Endothelial cell of umbilical vein (primary cell): ENCODE measurements around the gene PRKX. TPM values are rescaled to one million over a fixed set of nuclear protein-coding genes. Genes with fewer than 3 reads are reported as not detected.

Source experiments
- BruUV-seq: library from RNA; stranded (reverse); fragments of 400-500 nt; replicated peaks from 2 replicates; lab custom pipeline; 2021; lab: Mats Ljungman, UMichigan
- CTCF ChIA-PET: fragments of 300-600, 350-600 bp; sonication (Branson Sonifier 250); formaldehyde crosslinking; loops from one replicate; lab custom pipeline; 2021; ENCODE audit warnings: antibody characterized with exemption, inconsistent platforms; lab: Charles Lee
- POLR2A ChIA-PET: fragments of 300-600, 350-600 bp; sonication (Branson Sonifier 250); formaldehyde crosslinking; loops from one replicate; lab custom pipeline; 2021; ENCODE audit warnings: antibody characterized with exemption, inconsistent platforms; lab: Charles Lee
- DNase-seq: peaks from one replicate; pipeline ENCODE4 v3.0.0-alpha.2; 2011; ENCODE audit warnings: low read depth, low spot score
- FAIRE-seq: peaks from 2 replicates; lab custom pipeline; 2011; peaks lifted over from hg19 to GRCh38; lab: Jason Lieb, UNC
- H2AFZ ChIP-seq: 2 replicates; pipeline ENCODE4 v1.6.0; 2012; ENCODE audit warnings: low read depth, low read length, control low read depth, inconsistent platforms
- H3K27ac ChIP-seq: 2 replicates; pipeline ENCODE4 v1.5.1; 2011; ENCODE audit warnings: low read depth, mild to moderate bottlenecking, control low read depth, low read length, moderate library complexity; ENCODE audit not compliant: insufficient read depth
- H3K27me3 ChIP-seq, 2 experiments: 2 replicates each; pipeline versions ENCODE4 v1.6.0 to v1.6.1; 2011; ENCODE audit warnings: low read length in 2 of 2, mixed read lengths in 1 of 2; ENCODE audit not compliant: control insufficient read depth in 2 of 2, insufficient read depth in 2 of 2
- H3K36me3 ChIP-seq, 2 experiments: 2 replicates in 1 of 2; 3 replicates in 1 of 2; pipeline ENCODE4 v1.5.1; 2011; ENCODE audit warnings: low read length in 2 of 2, mild to moderate bottlenecking in 1 of 2, moderate library complexity in 1 of 2; ENCODE audit not compliant: control insufficient read depth in 2 of 2, insufficient read depth in 2 of 2; ENCODE audit errors: extremely low read depth in 1 of 2
- H3K4me1 ChIP-seq: 3 replicates; pipeline ENCODE4 v1.5.1; 2011; ENCODE audit warnings: mild to moderate bottlenecking, low read length; ENCODE audit not compliant: control insufficient read depth, insufficient read depth; ENCODE audit errors: extremely low read depth
- H3K4me2 ChIP-seq: 2 replicates; pipeline ENCODE4 v1.6.1; 2011; ENCODE audit warnings: low read length, control low read depth, mixed read lengths; ENCODE audit not compliant: insufficient read depth
- H3K4me3 ChIP-seq, 3 experiments: fragments of 200-600 bp in 1 of 3; sonication (generic), shearing (Covaris generic) in 1 of 3; replicated peaks in 1 of 3; 2 replicates each; pipeline ENCODE4 v1.5.1; 2011 to 2016; ENCODE audit warnings: control low read depth in 3 of 3, low read length in 3 of 3, mild to moderate bottlenecking in 2 of 3, inconsistent platforms in 1 of 3, low read depth in 1 of 3, moderate library complexity in 1 of 3; ENCODE audit not compliant: insufficient read depth in 1 of 3
- H3K79me2 ChIP-seq: 2 replicates; pipeline ENCODE4 v1.6.0; 2012; ENCODE audit warnings: low read length, inconsistent platforms; ENCODE audit not compliant: control insufficient read depth, insufficient read depth
- H3K9ac ChIP-seq: replicated peaks from 2 replicates; pipeline ENCODE3; 2011; ENCODE audit warnings: low read length, control low read depth; ENCODE audit not compliant: insufficient read depth; ENCODE audit errors: extremely low read depth
- H3K9me1 ChIP-seq: replicated peaks from 3 replicates; pipeline ENCODE4 v1.6.0; 2011; ENCODE audit warnings: mild to moderate bottlenecking, low read length; ENCODE audit not compliant: control insufficient read depth, insufficient read depth; ENCODE audit errors: extremely low read depth
- H3K9me3 ChIP-seq: replicated peaks from 2 replicates; pipeline ENCODE4 v1.5.1; 2012; ENCODE audit warnings: low read length, inconsistent platforms; ENCODE audit not compliant: control insufficient read depth, insufficient read depth
- H4K20me1 ChIP-seq: replicated peaks from 2 replicates; pipeline ENCODE3; 2011; ENCODE audit warnings: mild to moderate bottlenecking, low read length; ENCODE audit not compliant: control insufficient read depth, insufficient read depth; ENCODE audit errors: extremely low read depth
- CTCF ChIP-seq, 2 donors: IDR thresholded peaks; 1 replicate in 1 of 2; 2 replicates in 1 of 2; pipeline ENCODE4 v1.5.1; 2011; ENCODE audit warnings: low read length in 2 of 2, mild to moderate bottlenecking in 2 of 2, moderate library complexity in 2 of 2, control low read depth in 1 of 2, inconsistent platforms in 1 of 2, low read depth in 1 of 2; ENCODE audit not compliant: insufficient read depth in 1 of 2; ENCODE audit errors: extremely low read depth in 1 of 2
- EZH2 ChIP-seq: IDR thresholded peaks from 2 replicates; pipeline ENCODE4 v1.6.1; 2012; ENCODE audit warnings: borderline replicate concordance, low read depth, mild to moderate bottlenecking, moderate library complexity, low read length, inconsistent platforms; ENCODE audit not compliant: severe bottlenecking
- FOS ChIP-seq: IDR thresholded peaks from 2 replicates; pipeline ENCODE4 v1.6.1; 2011; ENCODE audit warnings: mild to moderate bottlenecking, low read length, moderate library complexity, borderline replicate concordance; ENCODE audit not compliant: insufficient read depth
- GATA2 ChIP-seq: IDR thresholded peaks from 2 replicates; pipeline ENCODE4 v1.7.0; 2011; ENCODE audit warnings: low read depth, mild to moderate bottlenecking, moderate library complexity, mixed read lengths, low read length; ENCODE audit not compliant: insufficient read length, insufficient read depth
- JUN ChIP-seq: IDR thresholded peaks from 2 replicates; pipeline ENCODE4 v1.6.1; 2011; ENCODE audit warnings: borderline replicate concordance, low read depth; ENCODE audit not compliant: insufficient read length, insufficient read depth
- MAX ChIP-seq: IDR thresholded peaks from 2 replicates; pipeline ENCODE4 v1.6.1; 2011; ENCODE audit not compliant: insufficient read depth, insufficient read length
- MYC ChIP-seq: IDR thresholded peaks from one replicate; pipeline ENCODE4 v1.6.1; 2011; ENCODE audit warnings: mild to moderate bottlenecking, low read depth, low read length
- POLR2A ChIP-seq: IDR thresholded peaks from 2 replicates; pipeline ENCODE4 v1.6.1; 2012; ENCODE audit warnings: low read depth, mild to moderate bottlenecking, control low read depth, low read length
- POLR2AphosphoS5 ChIP-seq: IDR thresholded peaks from 2 replicates; pipeline ENCODE4 v1.6.1; 2012; ENCODE audit warnings: low read depth, mild to moderate bottlenecking, control low read depth, low read length, moderate library complexity; ENCODE audit not compliant: insufficient read depth
- dilution Hi-C: fragments of 300-500 bp; cut with MboI; formaldehyde crosslinking; loops from one replicate; pipeline ENCODE4 v1.15.0; 2019; ENCODE audit warnings: low sequenced_read_pairs; ENCODE audit not compliant: extremely low pct_ligation_motif_present
- intact Hi-C: fragments of 100-400 bp; cut with micrococcal nuclease; formaldehyde crosslinking; loops from one replicate; pipeline ENCODE4 v1.10.0; 2022
- polyA plus RNA-seq, 4 experiments: library from polyadenylated mRNA; depleted of rRNA in 3 of 4; stranded (reverse) in 3 of 4; unstranded in 1 of 4; fragments of >200 nt; gene quantifications; 2 replicates each; pipeline versions ENCODE4 v1.2.1 to v1.2.3, GENCODE V29; 2011 to 2012; ENCODE audit warnings: missing spikeins in 1 of 4
- total RNA-seq: library from RNA; stranded (reverse); gene quantifications from 2 replicates; pipeline ENCODE4 v1.2.3, GENCODE V29; 2021

PRKX gene
- total and polyA plus RNA-seq, 2 donors (not counting 3 experiments of a cell fraction or from before 2014, with no cell fraction given): 11.2 to 27.5 TPM

- no peak for DNase-seq
Observed at GRCh38 chrX:3659761-3660160, 53.7 kb downstream of the PRKX start.

More at GRCh38 chrX:3659761-3660160, 53.7 kb downstream of the PRKX start:
- Histone ChIP-seq H3K4me3 (no peak overlapping the region), H3K4me2 (no peak overlapping the region), H3K9me3 (no peaks in the 10 kb centered on the region), H2AFZ (no peak overlapping the region), H3K9ac (no peak overlapping the region), H3K27ac (no peak overlapping the region), H3K9me1 (no peaks in the 10 kb centered on the region), H3K36me3 (no peaks in the 10 kb centered on the region), H3K4me1 (peaks cover under 1% of the 10 kb centered on the region), H4K20me1 (no peaks in the 10 kb centered on the region), H3K27me3 (no peaks in the 10 kb centered on the region), H3K79me2 (no peaks in the 10 kb centered on the region)
- intact Hi-C loops (loop anchor here (10.0 kb wide), 1 partner anchor 55 kb away; the partner anchor contains the start of gene PRKX), dilution Hi-C loops (no loop called here)
- CTCF ChIA-PET: interaction anchor here (1.5 kb wide), 1 partner anchor 8 kb away, joined by 5 read pairs; no protein-coding TSS in a partner anchor
- FAIRE-seq: no peak
- no TSS peak for BruUV-seq
- POLR2A ChIA-PET: no interaction called here
- TF ChIP-seq GATA2: no peak
- no peak for TF ChIP-seq MYC
- no peak for TF ChIP-seq EZH2
- no peak for TF ChIP-seq MAX
- TF ChIP-seq CTCF (IDR thresholded peaks at IDR 0.05; ENCODE audit: extremely low read depth in 1 of 2, insufficient read depth in 1 of 2, low read depth in 1 of 2, low read length in 2 of 2): no peak
- no peak for TF ChIP-seq POLR2A
- no peak for TF ChIP-seq POLR2AphosphoS5
- no peak for TF ChIP-seq FOS
- TF ChIP-seq JUN: no peak
